PC-3 (cell line): ENCODE measurements around the gene CCL13. TPM values are rescaled to one million over a fixed set of nuclear protein-coding genes. Genes with fewer than 3 reads are reported as not detected.

Experiments used
- ATAC-seq: fragments of 200-7000 bp; cut with Tn5 transposase; 2 replicates; pipeline ENCODE4 v1.9.1; 2020; ENCODE audit warnings: mild to moderate bottlenecking, moderate library complexity
- BruUV-seq: library from RNA; stranded (reverse); fragments of 400-500 nt; replicated peaks from 2 replicates; lab custom pipeline; 2021; lab: Mats Ljungman, UMichigan
- CTCF ChIA-PET: fragments of 300-600 bp; sonication (Branson Sonifier 250); formaldehyde crosslinking; loops from one replicate; lab custom pipeline; 2022; ENCODE audit warnings: antibody characterized with exemption; lab: Charles Lee
- POLR2A ChIA-PET: fragments of 300-600 bp; sonication (Branson Sonifier 250); formaldehyde crosslinking; loops from one replicate; lab custom pipeline; 2022; ENCODE audit warnings: antibody characterized with exemption; ENCODE audit not compliant: unreplicated experiment; lab: Charles Lee
- DNase-seq: peaks from one replicate; pipeline ENCODE4 v3.0.0-alpha.2; 2015
- H2AFZ ChIP-seq: fragments of 300-600 bp; sonication (generic); 2 replicates; pipeline ENCODE4 v1.6.0; 2016; ENCODE audit warnings: antibody characterized with exemption, low read length
- H3F3A ChIP-seq: fragments of 300-600 bp; sonication (generic); one replicate; pipeline ENCODE4 v1.6.0; 2017; ENCODE audit warnings: antibody characterized with exemption, low read length, control low read depth, mild to moderate bottlenecking; ENCODE audit not compliant: unreplicated experiment
- H3K27ac ChIP-seq: fragments of 300-600 bp; sonication (generic); 2 replicates; pipeline ENCODE4 v1.5.1; 2016; ENCODE audit warnings: mild to moderate bottlenecking, low read length
- H3K27me3 ChIP-seq: fragments of 300-600 bp; sonication (generic); 2 replicates; pipeline ENCODE4 v1.6.1; 2016; ENCODE audit warnings: low read length, mixed read lengths
- H3K36me3 ChIP-seq: fragments of 300-600 bp; sonication (generic); 2 replicates; pipeline ENCODE4 v1.6.1; 2016; ENCODE audit warnings: low read depth, mixed run types, low read length, mixed read lengths
- H3K4me1 ChIP-seq: fragments of 300-600 bp; sonication (generic); 2 replicates; pipeline ENCODE4 v1.5.1; 2016; ENCODE audit warnings: low read length; ENCODE audit not compliant: insufficient read depth
- H3K4me2 ChIP-seq: fragments of 300-600 bp; sonication (generic); 2 replicates; pipeline ENCODE4 v1.6.0; 2016; ENCODE audit warnings: low read length
- H3K4me3 ChIP-seq: fragments of 300-600 bp; sonication (generic); 2 replicates; pipeline ENCODE4 v1.5.1; 2016; ENCODE audit warnings: mild to moderate bottlenecking, low read length, mixed read lengths
- H3K79me2 ChIP-seq: fragments of 300-600 bp; sonication (generic); 2 replicates; pipeline ENCODE4 v1.6.1; 2017; ENCODE audit warnings: low read length, mixed read lengths
- H3K9ac ChIP-seq: fragments of 300-600 bp; sonication (generic); 2 replicates; pipeline ENCODE4 v1.6.0; 2016; ENCODE audit warnings: mild to moderate bottlenecking, low read length
- H3K9me2 ChIP-seq: fragments of 300-600 bp; sonication (generic); replicated peaks from 2 replicates; pipeline ENCODE4 v1.6.1; 2016; ENCODE audit warnings: mixed run types, low read length, mixed read lengths
- H3K9me3 ChIP-seq: fragments of 300-600 bp; sonication (generic); 2 replicates; pipeline ENCODE4 v1.6.1; 2016; ENCODE audit warnings: low read length, mixed read lengths
- H4K20me1 ChIP-seq: fragments of 300-600 bp; sonication (generic); 2 replicates; pipeline ENCODE4 v1.6.1; 2016; ENCODE audit warnings: low read length, mixed read lengths
- CTCF ChIP-seq: fragments of 300-600 bp; sonication (generic); conservative IDR thresholded peaks from 2 replicates; pipeline ENCODE4 v1.5.1; 2017; ENCODE audit warnings: antibody characterized with exemption, low read depth, mild to moderate bottlenecking, low read length
- EZH2 ChIP-seq: fragments of 300-600 bp; sonication (generic); IDR thresholded peaks from one replicate; pipeline ENCODE4 v1.6.1; 2017; ENCODE audit warnings: antibody characterized with exemption, mild to moderate bottlenecking, low read length; ENCODE audit not compliant: unreplicated experiment
- EZH2phosphoT487 ChIP-seq: fragments of 300-600 bp; sonication (generic); IDR thresholded peaks from 2 replicates; pipeline ENCODE4 v1.6.1; 2018; ENCODE audit warnings: mild to moderate bottlenecking, antibody characterized with exemption, low read length, borderline replicate concordance
- intact Hi-C: fragments of 100-400 bp; cut with micrococcal nuclease; formaldehyde crosslinking; loops from 2 replicates; pipeline ENCODE4 v1.9.0; 2023
- total RNA-seq: library from RNA; depleted of rRNA; stranded (reverse); fragments of >200 nt; gene quantifications from 2 replicates; pipeline ENCODE4 v1.2.3, GENCODE V29; 2014

CCL13 gene
- total RNA-seq, 1 experiment from 2014 or later = not detected

GRCh38 chr17:34354637-34355036 is 1.6 kb upstream of the CCL13 start:
- Histone ChIP-seq H3K27me3 (no peaks in the 10 kb centered on the region), H2AFZ (no peak overlapping the region), H3K79me2 (no peaks in the 10 kb centered on the region), H3K9ac (no peak overlapping the region), H3K9me3 (no peaks in the 10 kb centered on the region), H3K27ac (no peak overlapping the region), H3K4me1 (no peaks in the 10 kb centered on the region), H3K4me3 (no peak overlapping the region), H3K36me3 (no peaks in the 10 kb centered on the region), H3K9me2 (no peaks in the 10 kb centered on the region), H4K20me1 (no peaks in the 10 kb centered on the region), H3F3A (no peaks in the 10 kb centered on the region), H3K4me2 (no peak overlapping the region)
- ChIA-PET CTCF (no interaction called here), POLR2A (no interaction called here)
- DNase-seq (no peak), ATAC-seq (no peak)
- no TSS peak for BruUV-seq
- TF ChIP-seq EZH2phosphoT487 (no peak), EZH2 (no peak), CTCF (no peak)
- intact Hi-C loops = no loop called here

GRCh38 chr17:34357398-34357797 is 1.1 kb downstream of the CCL13 start:
- intact Hi-C loops = no loop called here
- no peak overlapping the region for H3K27ac ChIP-seq
- H3K4me1 ChIP-seq = no peaks in the 10 kb centered on the region
- ChIA-PET CTCF (no interaction called here), POLR2A (no interaction called here)
- H3K36me3 ChIP-seq = peaks cover 3% of the 10 kb centered on the region; the same call in 1 of the 2 replicates
- BruUV-seq = no TSS peak
- H3K9me2 ChIP-seq = no peaks in the 10 kb centered on the region
- no peak overlapping the region for H3K4me2 ChIP-seq
- ATAC-seq (no peak), DNase-seq (no peak)
- no peaks in the 10 kb centered on the region for H4K20me1 ChIP-seq
- H3F3A ChIP-seq = no peaks in the 10 kb centered on the region
- H3K79me2 ChIP-seq = no peaks in the 10 kb centered on the region
- no peaks in the 10 kb centered on the region for H3K9me3 ChIP-seq
- H3K27me3 ChIP-seq = no peaks in the 10 kb centered on the region
- no peak overlapping the region for H3K4me3 ChIP-seq
- no peak overlapping the region for H2AFZ ChIP-seq
- no peak for TF ChIP-seq CTCF
- TF ChIP-seq EZH2phosphoT487 = no peak
- no peak for TF ChIP-seq EZH2
- H3K9ac ChIP-seq = no peak overlapping the region

GRCh38 chr17:34358631-34359030 is 2.4 kb downstream of the CCL13 start:
- no peak for ATAC-seq
- no peak overlapping the region for H3K4me3 ChIP-seq
- peaks cover 3% of the 10 kb centered on the region; the same call in 1 of the 2 replicates for H3K36me3 ChIP-seq
- TF ChIP-seq CTCF (no peak), EZH2phosphoT487 (no peak), EZH2 (no peak)
- H4K20me1 ChIP-seq = no peaks in the 10 kb centered on the region
- H2AFZ ChIP-seq = no peak overlapping the region
- H3K9ac ChIP-seq = no peak overlapping the region
- H3K9me3 ChIP-seq = no peaks in the 10 kb centered on the region
- H3K9me2 ChIP-seq = no peaks in the 10 kb centered on the region
- H3K79me2 ChIP-seq = no peaks in the 10 kb centered on the region
- DNase-seq = no peak
- POLR2A ChIA-PET = no interaction called here
- H3K4me1 ChIP-seq = no peaks in the 10 kb centered on the region
- no peak overlapping the region for H3K27ac ChIP-seq
- H3K4me2 ChIP-seq = no peak overlapping the region
- no peaks in the 10 kb centered on the region for H3F3A ChIP-seq
- intact Hi-C loops = no loop called here
- CTCF ChIA-PET = no interaction called here
- no peaks in the 10 kb centered on the region for H3K27me3 ChIP-seq
- no TSS peak for BruUV-seq
